COLO668 (cell line): ENCODE measurements around the gene PTPRN2.

ENCODE experiments used
- DNase-seq: peaks from one replicate; lab custom pipeline; 2025; ENCODE audit not compliant: unreplicated experiment; lab: John Stamatoyannopoulos, UW

PTPRN2 gene

GRCh38 chr7:158085741-158086695 lies 501.6 kb downstream of the PTPRN2 start:
- DNase-seq, result no peak

GRCh38 chr7:158084555-158084954 lies 503.1 kb downstream of the PTPRN2 start:
- DNase-seq, result no peak

- no peak for DNase-seq
Measured at GRCh38 chr7:158083526-158084310, 503.9 kb downstream of the PTPRN2 start.

GRCh38 chr7:158082761-158083160 lies 504.9 kb downstream of the PTPRN2 start:
- DNase-seq, result no peak

GRCh38 chr7:158080899-158081445 lies 506.7 kb downstream of the PTPRN2 start:
- DNase-seq, result no peak

- peak; percentile 82 for DNase-seq
Measured at GRCh38 chr7:158077934-158078910, 509.4 kb downstream of the PTPRN2 start.

GRCh38 chr7:158077151-158077840 lies 510.3 kb downstream of the PTPRN2 start:
- DNase-seq, result no peak

- no peak for DNase-seq
Measured at GRCh38 chr7:158076656-158077055, 511.0 kb downstream of the PTPRN2 start.

GRCh38 chr7:158076215-158076614 lies 511.4 kb downstream of the PTPRN2 start:
- DNase-seq, result no peak

- no peak for DNase-seq
Measured at GRCh38 chr7:158075633-158076001, 512.0 kb downstream of the PTPRN2 start.

- peak; percentile 9 for DNase-seq
Measured at GRCh38 chr7:158074896-158075632, 512.6 kb downstream of the PTPRN2 start.

- DNase-seq, result no peak
Measured at GRCh38 chr7:158073845-158074840, 513.5 kb downstream of the PTPRN2 start.

GRCh38 chr7:158072991-158073730 lies 514.5 kb downstream of the PTPRN2 start:
- no peak for DNase-seq

GRCh38 chr7:158070222-158070920 lies 517.3 kb downstream of the PTPRN2 start:
- no peak for DNase-seq

GRCh38 chr7:158068853-158069252 lies 518.8 kb downstream of the PTPRN2 start:
- DNase-seq, result no peak

GRCh38 chr7:158067931-158068482 lies 519.6 kb downstream of the PTPRN2 start:
- DNase-seq, result no peak
